GM10847 (cell line): ENCODE results near the gene DPF3.

Source experiments
- POLR2A ChIP-seq: IDR thresholded peaks from 2 replicates; pipeline ENCODE4 v1.6.1; 2011; ENCODE audit not compliant: insufficient read length; ENCODE audit errors: extremely low read depth

Gene DPF3

DNA sequence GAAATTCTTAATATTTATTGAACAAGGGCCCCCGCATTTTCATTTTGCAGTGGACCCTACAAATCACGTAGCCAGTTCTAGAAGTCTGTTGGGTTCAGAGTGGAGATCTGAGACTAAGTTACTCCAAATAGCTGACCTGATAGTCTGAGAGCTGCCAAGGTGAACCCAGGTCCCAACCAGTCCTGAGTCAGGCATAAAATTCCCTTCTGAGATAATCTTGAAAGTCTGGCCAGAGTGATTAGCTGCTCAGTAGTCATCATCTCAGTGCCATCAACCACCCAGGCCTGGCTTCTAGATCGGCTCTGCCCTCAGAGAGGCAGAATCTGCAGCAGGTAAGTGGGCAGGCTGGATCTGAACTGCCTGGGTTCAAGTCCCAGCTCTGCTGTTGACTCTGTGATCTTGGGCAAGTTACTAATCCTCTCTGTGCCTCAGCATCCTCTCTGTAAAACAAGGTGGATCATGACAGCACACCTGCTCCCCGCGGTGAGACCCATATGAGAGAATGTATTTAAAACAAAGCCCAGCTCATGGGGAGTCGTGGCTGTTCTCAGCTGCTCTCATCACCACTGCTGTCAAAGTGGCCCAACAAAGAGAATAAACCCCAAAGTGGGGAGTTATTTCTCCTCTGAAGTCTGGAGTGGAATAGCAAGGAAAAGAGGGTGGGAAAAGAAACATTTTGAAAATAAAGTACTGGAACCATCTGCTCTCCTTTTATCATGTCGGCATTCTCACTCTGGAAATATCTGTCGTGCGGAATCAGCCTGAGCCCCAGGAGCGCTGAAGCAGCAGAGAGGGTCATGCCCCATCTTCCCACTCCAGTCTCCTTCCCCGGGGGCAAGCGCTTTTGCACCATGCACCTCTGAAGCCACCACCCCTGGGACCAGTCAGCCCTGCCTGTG lies 193.3 kb downstream of the DPF3 start:
- TF ChIP-seq POLR2A: no peak

DNA sequence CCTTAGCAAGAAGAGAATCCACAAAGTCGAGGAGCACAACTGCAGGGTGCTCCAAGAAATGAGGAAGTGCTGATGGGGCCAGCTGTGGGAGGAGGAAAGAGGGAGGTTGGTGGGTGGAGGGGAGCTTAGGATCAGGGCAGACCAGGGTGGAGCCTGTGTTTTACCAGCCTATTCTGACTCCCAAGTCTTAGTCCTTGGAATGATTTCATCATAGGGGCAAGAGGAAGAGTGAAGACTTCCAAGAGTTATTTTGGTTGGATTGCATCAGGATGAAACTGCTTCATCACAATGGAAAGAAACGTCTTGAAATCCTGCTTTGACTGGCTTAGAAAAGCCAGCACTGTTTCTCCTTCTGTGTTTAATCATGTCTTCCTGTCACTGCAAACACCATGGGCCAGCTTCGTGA lies 194.0 kb downstream of the DPF3 start:
- TF ChIP-seq POLR2A: no peak

DNA sequence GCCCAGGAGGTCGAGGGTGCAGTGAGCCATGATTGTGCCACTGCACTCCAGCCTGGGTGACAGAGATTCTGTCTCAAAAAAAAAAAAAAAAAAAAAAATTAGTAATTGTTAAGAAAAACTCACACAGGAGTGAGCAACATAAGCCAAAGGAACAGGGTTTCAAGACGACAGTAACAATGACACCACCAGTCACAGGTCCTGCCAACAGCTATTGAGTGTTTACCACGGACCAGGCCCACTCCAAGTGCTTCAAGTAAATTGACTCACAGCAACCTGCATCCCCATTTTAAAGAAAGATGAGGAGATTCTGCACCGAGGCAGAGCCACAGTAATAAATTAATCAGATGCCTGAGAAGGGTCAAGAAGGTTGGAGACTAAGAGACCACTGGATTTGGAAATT lies 194.5 kb downstream of the DPF3 start:
- TF ChIP-seq POLR2A: no peak

DNA sequence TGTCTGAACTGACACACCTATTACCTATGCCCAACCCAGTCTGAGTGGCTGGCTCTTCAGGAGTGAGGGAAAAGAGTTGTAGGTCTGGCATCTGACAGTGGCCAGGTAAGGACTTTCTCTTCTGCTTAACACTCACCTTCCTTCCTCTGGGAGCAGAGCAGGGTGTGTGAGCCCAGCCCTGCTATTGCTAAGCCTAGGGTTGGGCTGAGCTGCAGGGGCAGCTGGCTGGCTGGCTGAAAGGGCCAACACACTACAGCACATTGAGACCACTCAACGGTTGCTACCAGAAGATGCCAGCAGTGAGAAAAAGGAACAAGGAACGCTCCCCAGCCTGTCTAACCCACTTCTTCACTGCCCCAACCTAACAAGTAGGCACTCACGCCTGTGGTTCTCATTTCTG lies 201.2 kb downstream of the DPF3 start:
- TF ChIP-seq POLR2A: no peak

DNA sequence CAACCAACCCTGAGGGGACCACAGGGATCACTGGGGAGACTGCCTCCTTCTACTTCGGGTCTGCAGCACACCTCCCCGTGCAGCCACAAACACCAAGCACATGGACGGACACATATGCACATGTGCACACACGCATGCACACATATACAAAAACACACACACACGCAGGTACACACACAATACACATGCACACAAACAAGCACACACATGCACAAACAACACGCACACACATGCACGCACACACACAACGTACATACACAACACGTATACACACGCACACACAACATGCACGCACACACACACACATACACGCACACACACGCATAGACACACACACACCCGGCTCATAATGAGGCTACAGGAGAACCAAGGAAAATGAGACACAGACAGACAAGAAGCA lies 203.6 kb downstream of the DPF3 start:
- TF ChIP-seq POLR2A: no peak

DNA sequence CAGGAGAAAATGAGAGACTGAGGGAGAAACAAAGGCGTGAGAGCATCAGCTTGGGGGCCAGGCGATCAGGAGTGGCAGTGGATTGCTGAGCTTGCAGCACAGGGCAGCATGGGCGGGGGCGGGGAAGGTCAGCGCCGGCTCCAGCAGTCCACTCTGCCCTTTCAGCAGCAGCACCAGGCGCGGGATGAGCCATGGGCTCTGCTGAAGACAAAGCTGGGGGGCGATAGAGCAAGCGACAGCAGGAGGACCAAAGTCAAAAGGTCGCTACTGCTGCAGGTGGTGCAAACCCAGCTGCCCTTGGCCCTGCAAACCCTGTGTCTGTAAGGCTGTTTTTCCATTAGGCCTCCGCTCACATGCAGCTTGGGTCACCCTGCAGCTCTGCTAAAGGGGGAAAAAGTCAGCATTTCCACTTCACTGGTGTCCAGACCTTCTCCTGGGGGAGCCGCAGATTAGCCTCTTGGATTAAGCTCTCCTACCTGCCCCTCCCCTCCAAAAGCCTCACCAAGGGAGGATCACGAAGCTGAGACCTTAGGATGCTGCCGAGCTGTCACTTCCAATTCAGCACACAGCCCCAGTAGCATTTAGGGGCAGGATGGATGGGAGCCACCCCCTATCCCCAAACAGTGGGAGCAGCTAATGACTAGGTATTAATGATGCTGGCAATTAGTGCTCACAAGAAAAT lies 204.8 kb downstream of the DPF3 start:
- TF ChIP-seq POLR2A: no peak

DNA sequence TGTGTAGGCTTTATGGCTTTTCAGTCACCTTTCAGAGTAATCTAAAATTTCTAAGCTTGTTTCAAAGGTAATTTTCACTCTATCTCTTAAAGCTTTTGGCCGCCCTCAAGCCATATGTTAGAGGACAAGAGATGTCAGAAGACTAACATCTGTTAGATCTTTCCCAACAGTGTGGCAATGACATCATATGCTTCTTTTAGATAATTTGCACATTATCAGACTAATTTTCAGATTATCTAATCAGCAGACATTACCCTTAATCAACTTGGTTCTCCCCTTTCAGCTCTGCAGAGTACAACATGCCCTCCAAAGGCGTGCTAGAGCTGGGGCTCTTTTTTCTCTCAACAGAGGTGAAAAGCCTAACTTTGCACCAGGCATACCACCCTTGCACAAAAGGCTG lies 207.1 kb downstream of the DPF3 start:
- no peak for TF ChIP-seq POLR2A

DNA sequence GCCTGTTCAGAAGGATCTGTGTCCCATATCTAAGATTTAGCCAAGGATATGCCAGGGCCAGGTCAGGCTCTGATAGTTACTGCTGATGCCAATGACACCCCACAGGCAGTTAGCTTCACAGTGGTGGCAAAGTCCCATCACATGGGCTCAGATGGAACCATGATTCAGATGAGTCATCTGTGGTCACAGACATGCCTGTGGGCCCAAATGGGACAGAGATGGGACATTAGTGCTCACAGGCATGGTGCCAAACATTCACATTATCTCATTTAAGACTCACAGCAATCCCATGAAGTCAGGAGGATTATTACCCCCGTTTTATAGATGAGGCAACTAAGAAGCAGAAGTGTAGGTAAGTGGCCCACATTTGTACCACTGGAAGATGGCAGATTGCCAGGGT lies 207.8 kb downstream of the DPF3 start:
- no peak for TF ChIP-seq POLR2A

DNA sequence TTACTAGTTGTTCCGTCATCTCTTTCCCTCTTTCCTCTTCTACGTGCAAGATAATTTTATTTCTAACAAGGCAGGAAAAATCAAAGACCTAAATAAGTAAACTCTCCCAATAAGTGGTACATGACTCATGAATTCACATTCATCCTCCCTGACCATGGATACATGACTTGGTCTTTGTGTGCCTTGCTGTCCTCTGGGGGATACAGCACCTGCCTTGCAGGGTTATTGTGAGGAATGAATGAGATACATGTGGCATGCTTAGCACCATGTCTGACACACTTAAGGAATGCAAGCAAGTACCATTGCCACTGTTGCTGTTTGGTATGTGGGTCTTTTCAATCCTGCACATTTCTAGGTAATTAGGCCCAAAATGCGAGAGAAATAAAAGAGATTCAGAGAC lies 208.4 kb downstream of the DPF3 start:
- TF ChIP-seq POLR2A: no peak

DNA sequence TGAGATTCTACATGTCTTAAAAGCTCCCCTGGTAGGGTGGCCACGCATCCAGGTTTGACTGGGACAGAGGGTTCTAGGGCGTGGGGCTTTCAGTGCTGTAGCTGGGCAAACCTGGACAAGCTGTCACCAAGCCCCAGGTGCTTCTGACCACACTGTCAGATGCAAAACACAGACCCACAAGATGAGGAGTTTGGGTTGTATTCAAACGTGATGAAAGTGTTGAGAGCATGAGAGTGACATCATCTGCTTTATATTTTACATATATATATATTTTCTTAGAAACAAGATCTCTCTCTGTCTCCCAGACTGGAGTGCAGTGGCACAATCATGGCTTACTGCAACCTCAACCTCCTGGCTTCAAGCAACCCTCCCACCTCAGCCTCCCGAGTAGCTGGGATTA lies 210.1 kb downstream of the DPF3 start:
- TF ChIP-seq POLR2A: no peak

DNA sequence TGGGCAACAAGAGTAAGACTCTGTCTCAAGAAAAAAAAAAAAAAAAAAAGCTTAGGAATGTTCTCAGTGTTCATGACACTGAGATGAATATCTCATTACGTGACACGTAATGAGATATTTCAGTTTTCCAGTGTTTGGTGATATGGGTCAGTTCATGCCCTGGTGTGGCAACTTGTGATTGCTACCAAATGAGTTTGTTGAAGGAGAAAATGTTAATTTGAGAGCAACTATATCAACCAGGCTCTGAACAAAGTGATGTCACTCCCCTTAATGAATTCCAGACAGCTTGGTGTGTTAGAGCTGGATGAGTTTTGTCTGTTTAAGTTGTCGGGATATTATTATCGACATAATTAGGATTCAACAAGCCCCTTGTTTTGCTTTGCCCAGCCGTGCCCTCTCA lies 211.7 kb downstream of the DPF3 start:
- no peak for TF ChIP-seq POLR2A

DNA sequence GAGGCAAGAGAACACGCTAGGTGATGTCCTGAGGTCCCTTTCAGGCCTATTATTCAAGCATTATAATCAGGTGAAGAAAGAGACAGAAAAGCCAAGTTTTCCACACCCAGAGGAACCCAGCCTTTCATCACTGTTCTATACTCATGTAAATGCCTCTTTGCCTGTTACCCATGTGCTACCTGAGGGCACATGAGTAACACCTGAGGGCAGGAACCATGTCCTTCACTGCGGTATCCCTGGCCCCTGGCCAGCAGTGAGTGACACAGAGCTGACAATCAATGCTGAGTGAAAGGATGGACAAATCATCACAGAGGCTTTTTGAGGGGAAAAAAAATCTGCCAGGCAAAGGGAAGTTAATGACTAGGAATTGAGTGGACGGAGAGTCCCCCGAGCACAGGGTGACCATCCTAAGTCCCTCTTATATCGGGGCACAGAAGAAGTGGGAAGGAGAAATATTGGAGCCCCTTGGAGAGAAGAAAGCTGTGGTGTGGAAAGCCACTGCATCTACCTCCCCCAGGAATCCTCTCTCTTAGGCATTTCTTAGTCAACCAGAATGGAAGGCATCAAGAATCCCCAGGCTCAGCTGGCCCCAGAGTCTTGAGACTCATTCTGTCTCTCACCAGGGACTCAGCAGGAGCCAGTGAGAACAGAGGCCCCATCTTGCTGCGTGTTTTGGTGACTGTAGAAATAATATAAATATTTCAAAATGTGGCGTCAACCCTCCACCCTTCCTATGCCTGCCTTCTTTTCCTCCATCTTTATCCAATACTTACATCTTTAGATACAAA lies 212.9 kb downstream of the DPF3 start:
- TF ChIP-seq POLR2A: no peak

DNA sequence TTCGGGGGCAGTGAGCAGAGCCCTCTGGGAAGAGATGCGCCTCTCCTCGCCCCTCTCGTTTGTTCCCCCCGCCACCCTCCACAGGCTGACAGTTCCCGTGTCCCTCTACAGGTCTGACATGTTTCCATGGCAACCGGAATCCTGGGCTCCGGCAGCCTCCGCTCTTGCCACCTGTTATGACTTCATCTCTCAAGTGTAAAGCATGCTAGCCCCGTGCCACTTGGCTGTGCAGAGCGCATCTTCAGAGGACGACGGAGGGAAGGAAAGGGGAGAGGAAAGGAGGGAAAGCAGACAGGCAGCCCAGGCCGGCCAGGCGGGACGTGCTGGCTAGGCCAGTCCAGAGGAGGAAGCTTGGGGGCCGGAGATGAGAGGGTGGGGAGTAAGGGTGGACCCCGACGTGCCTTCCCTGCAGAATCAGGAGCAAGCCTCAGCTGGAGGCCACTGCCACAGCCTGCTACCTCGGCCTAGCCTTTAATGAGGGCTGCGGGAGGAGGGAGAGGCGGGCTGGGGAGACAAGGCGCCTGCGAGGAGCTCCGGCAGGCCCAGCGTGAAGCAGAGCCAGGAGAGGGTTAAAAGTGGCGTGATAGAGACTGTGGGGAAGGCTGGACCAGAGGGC lies 214.3 kb downstream of the DPF3 start:
- TF ChIP-seq POLR2A: no peak

DNA sequence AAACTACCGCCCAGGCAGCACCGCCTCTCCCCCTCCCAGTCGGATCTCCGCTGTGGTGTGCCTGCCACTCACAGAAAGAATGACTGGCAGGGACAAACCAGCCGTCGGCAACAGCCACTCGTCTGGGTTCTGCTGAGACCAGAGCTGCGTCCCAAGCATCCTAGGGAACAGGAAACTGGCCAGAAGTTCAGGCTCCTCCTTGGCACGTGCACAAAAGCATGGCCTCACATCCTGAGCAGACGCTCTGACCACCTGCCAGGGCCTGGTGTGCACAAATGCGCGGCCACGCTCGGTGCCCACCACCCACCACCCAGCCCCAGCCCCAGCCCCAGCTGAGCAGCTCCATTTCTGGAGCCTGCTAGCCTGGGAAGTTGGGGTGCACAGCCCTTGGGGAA lies 214.8 kb downstream of the DPF3 start:
- no peak for TF ChIP-seq POLR2A

DNA sequence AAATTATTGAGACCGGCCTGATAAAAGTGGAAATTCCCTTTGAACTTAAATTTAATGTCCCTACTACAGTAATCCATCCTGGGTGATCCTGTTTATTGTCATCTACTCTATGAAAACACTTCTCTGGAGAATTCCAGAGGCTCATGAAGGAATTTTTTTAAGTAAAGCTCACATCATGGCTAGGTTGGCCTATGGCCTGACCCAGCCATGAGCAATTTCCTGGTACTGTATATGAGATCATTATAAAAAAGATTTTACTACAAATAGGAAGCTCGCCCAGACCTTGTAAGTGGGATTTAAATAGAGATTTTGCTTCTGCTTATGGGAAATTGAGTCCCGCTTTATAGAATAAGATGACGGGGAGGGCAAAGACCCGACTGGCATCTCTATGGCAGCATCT lies 215.5 kb downstream of the DPF3 start:
- TF ChIP-seq POLR2A: no peak
